Esophagus squamous epithelium (tissue), 4 donors: ENCODE data around the gene GPC3.

Experiments used
- CTCF ChIP-seq, 6 experiments: fragments of 450-650 bp in 4 of 6; fragments of 200-600 bp in 2 of 6; sonication (generic) in 2 of 6; IDR thresholded peaks; one replicate each; pipeline ENCODE4 v1.5.1; 2016 to 2019; ENCODE audit warnings: antibody characterized with exemption in 6 of 6, mild to moderate bottlenecking in 4 of 6, moderate library complexity in 4 of 6
- POLR2A ChIP-seq, 4 donors: fragments of 450-650 bp; IDR thresholded peaks; one replicate each; pipeline ENCODE4 v1.6.1; 2017; ENCODE audit warnings: antibody characterized with exemption in 4 of 4, mild to moderate bottlenecking in 4 of 4, moderate library complexity in 3 of 4

- TF ChIP-seq CTCF (IDR thresholded peaks at IDR 0.05) (no peak), POLR2A (IDR thresholded peaks at IDR 0.05) (no peak)
Observed at GRCh38 chrX:133980832-133981588, 4.4 kb downstream of the GPC3 start.
